T-helper 2 cell (primary cell): Measurements from ENCODE around the gene CACNB3.
"Not testable (repeated sequence)": the region's sequence is repeated elsewhere in the genome, so short reads cannot be mapped to it uniquely, and the experiment has no call there.

ENCODE experiments used
- DNase-seq, 5 experiments: peaks; one replicate each; pipeline versions ENCODE4 v3.0.0 to v3.0.0-alpha.2; 2012 to 2022

Gene CACNB3

DNA sequence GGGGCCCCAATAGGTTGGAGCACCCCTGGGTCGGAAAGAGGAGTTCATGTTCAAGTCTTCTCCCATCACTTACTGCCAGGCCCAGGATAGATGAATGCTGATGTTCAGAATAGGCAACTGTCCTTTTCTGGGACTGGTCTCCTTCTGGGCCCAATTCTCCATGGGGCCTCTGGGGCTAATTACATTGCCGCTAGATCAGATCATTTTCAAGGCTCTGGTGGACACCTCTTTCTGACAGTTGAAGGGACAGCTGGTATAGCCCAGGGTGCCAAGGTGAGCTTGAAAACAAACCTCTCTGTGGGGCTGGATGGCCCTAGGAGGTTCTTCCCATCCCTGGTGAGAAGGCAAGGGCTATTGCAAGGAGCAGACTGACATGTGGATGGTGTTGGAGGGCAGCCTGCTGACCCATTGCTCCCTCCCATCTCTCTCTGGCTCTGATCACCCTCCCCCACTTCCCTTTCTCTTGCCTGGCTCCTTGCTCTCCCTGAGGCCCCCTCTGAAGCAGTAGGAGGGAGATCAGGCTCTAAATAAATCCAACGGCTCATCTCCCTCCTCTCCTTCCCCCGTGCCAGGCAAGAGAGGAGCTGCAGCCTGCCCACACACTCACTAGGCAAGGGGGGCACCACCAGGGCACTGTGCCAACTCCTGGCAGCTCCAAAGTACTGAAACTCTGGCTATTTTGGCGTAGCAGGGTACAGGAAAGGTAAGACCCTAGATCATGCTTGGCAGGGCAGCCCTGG is 1.9 kb downstream of the CACNB3 start:
- no peak for DNase-seq

DNA sequence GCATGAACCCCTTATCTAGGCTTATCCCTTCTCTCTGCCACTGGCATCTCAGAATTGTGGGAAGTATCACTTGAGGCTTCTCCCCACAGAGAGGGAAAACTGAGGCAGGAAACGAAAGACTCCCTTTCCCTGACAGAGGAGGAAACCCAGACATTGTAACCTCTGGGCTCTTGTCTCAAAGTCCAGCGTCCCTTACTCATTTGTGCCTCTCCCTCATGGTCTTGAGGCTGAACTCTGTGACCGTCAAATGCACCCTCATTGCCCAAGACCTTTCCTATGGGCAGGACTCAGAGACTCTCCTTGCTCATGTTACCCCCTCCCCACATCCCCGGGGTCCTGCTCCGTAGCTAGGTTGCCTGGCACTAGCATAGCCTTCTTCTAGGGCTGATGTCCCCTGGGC is 3.8 kb downstream of the CACNB3 start:
- no peak for DNase-seq

- DNase-seq, result no peak
Measured at GRCh38 chr12:48822711-48823110, 4.4 kb downstream of the CACNB3 start.

DNA sequence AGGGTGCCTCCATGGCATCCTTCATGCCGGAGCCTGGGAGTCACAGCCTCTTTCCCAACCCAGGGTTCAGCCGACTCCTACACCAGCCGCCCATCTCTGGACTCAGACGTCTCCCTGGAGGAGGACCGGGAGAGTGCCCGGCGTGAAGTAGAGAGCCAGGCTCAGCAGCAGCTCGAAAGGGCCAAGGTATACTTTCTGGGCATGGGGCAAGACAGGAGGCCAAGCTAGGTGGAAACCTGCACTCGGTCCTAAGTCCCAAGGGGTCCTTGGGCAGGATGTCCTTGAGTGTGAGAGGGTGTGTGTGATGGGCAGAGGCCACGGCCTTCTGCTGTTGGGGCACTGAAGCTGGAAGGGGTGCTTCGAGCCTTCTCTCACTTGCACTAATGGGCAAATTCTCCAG is 5.0 kb downstream of the CACNB3 start:
- DNase-seq, result no peak

DNA sequence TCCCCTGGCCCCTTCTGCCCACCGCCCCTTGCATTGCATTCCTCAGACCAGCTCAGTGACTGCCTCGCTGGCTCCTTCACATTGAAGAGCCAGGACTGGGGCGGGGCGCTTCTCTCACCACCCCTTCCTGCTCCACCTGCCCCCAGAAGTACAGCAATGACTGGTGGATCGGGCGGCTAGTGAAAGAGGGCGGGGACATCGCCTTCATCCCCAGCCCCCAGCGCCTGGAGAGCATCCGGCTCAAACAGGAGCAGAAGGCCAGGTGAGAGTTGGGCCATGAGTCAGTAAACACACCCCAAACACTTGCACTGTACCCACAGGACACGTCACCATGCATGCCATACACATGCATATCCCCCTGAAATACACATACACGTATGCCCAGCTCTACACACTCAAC is 5.8 kb downstream of the CACNB3 start:
- peak in 2 of 5 experiments; percentile 16 to 78 for DNase-seq

- no peak for DNase-seq
Measured at GRCh38 chr12:48824905-48825304, 6.6 kb downstream of the CACNB3 start.

GRCh38 chr12:48826209-48826855 is 8.0 kb downstream of the CACNB3 start:
- DNase-seq, result no peak

DNA sequence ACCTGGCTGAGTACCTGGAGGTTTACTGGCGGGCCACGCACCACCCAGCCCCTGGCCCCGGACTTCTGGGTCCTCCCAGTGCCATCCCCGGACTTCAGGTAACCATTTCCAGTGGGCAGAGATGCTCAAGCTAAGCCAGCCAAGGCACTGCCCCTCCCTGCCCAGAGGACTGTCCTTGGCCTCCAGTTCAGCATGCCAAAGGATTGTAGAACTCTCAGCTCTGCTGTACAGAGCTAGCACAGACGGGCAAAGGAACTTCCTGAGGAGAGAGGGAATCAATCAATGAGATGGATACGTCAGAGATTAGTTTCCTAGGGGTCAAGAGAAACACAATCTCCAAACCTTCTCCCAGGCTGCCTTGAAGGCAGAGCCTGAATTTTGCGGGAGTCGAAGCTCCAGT is 8.7 kb downstream of the CACNB3 start:
- DNase-seq, result no peak

GRCh38 chr12:48827513-48828096 is 9.3 kb downstream of the CACNB3 start:
- no peak for DNase-seq

DNA sequence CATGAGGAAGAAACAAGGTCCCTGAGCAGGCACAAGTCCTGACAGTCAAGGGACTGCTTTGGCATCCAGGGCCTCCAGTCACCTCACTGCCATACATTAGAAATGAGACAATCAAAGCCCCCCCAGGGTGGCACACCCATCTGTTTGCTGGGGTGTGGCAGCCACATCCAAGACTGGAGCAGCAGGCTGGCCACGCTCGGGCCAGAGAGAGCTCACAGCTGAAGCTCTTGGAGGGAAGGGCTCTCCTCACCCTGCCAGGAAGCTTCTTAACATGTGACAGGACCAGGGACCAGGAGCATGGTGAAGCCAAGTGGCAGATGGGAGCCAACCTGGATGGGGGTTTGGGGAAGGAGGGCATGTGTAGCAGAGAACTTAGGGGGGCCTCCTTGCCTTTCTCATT is 10.0 kb downstream of the CACNB3 start:
- DNase-seq, result no peak

DNA sequence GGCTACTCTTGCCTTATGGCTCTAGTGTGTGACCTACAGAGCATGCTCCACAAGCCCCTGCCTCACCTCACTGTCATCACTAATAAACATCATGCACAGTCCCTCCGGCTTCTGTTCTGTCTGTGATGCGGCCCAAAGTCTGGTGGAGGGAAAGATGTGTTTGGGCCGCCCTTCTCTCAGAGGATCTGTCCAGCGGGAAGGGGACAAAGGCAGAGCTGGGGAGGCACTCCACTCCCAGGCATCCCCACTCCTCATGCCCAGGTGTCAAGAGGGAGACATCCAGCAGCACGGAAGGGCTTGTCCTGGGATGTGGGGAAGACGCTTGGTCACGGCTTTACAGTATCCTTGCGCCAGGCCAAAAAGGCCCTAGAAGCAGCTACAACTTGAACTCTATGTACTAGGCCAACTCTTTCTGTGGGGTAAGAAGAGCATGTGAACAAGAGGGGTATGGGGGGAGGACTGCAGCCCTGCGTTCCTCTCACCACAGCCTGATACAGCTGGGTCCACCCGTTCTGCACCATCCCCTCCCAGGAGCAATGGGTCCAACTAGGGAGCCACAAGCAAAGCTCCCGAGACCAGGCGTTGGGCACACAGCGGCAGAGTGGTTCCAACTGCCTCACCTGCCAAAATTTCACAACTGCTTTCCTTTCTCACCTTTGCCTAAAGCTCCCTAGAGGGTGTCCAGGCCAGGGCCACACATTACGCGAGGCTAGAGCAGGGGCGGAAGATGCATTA is 10.7 kb downstream of the CACNB3 start:
- DNase-seq, result no peak

DNA sequence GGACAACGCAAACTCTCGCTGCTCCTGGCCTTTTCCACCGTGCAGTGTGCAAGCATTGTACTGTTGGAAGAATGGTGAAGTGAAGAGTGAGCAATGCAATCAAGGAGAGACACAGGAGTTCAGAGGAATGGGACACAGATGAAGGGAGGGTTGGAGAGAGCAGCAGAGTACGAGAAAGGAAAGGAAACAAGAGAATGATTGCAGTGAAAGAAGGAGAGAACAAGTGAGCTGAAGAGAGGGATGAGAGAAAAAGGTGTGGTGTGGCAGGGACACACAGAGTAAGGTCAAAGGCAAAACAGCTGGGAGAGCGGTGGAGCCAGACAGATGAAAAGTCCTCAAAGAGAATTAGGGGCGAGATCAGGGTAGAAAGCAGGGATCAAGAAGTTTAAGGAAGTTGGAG is 13.0 kb downstream of the CACNB3 start:
- no peak for DNase-seq

- DNase-seq, result no peak
Measured at GRCh38 chr12:48832321-48833060, 14.2 kb downstream of the CACNB3 start.

GRCh38 chr12:48838048-48838447 is 19.8 kb downstream of the CACNB3 start:
- DNase-seq, result no peak

- not testable (repeated sequence) for DNase-seq
Measured at GRCh38 chr12:48842021-48842420, 23.7 kb downstream of the CACNB3 start.

- DNase-seq, result peak; percentile 80 to 99 (median 86)
Measured at GRCh38 chr12:48851883-48852733, 33.8 kb downstream of the CACNB3 start, which contains the start of gene DDX23. Gene DDX23 (minus strand): TSS chr12:48852163. CDS start chr12:48845782, 6,381 bp downstream.

DNA sequence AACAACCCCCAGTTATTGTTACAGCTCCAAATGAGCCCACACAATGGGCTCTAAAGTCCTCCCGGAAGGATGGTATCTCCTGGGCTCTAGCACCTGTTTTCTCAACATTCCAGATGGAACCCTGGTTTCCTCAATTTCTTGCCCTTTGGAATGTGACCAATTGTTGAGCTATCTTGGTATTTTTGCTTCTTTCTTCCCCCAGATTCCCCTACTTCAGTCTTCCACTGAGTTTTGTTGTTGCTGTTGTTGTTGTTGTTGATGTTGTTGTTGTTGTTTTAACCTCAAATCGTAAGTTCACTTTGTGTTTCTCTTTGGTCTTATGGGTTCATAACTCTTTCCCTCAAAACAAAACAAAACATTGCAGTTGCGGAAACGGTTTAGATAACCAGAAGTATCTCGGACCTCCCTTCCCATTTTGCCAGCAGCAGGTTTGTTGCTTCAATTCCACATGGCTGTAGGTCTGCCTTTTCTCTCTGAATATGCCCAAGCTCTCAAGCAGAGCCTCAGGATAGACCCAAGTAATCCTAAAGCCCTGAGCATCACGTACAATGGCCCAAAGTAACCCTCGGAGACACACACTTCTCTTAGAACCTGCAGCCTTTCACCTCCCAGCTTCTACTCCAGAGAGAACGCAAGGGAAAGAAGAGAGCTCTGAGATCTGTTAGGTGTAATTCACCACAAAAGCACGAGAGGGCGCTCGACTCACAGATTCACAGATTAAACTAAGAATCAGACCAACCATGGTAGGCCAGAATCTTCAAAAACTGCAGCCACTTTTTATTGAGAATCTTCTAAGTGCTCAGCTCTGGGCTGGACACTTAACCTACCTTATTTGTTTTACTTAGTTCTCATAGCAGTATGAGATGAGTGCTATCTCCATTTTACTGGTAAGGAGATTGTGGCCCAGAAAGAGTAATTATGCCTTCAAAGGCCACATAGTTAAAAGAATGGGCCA is 34.7 kb downstream of the CACNB3 start:
- DNase-seq, result peak; percentile 30 to 87 (median 77)

DNA sequence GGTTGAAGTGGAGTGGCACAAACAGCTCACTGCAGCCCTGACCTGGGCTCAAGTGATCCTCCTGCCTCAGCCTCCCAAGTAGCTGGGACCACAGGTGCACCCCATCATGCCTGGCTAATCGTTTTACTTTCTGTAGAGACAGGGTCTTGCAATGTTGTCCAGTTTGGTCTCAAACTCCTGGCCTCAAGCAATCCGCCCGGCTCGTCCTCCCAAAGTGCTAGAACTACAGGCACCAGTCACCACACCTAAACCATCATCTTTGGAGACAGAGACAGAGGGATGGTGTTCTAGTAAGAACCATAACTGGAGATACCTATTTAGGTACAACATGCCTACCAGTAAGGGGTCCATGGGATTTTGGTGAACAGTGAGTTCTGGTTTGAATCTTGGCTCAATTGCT is 36.2 kb downstream of the CACNB3 start:
- DNase-seq, result no peak

- DNase-seq, result not testable (repeated sequence)
Measured at GRCh38 chr12:48854932-48855331, 36.6 kb downstream of the CACNB3 start.

GRCh38 chr12:48856379-48856778 is 38.1 kb downstream of the CACNB3 start:
- DNase-seq, result no peak
